B cell (primary cell): Measurements from ENCODE around the gene MBIP. TPM values are rescaled to one million over a fixed set of nuclear protein-coding genes. Genes with fewer than 3 reads are reported as not detected.

Source experiments
- ATAC-seq: fragments of 200-7000 bp; cut with Tn5 transposase; one replicate; pipeline ENCODE4 v1.10.0; 2021; ENCODE audit warnings: low read depth, mild to moderate bottlenecking, moderate number of reproducible peaks, moderate library complexity
- CTCF ChIA-PET: fragments of 350-600 bp; sonication (Branson Sonifier 250); formaldehyde crosslinking; loops from one replicate; lab custom pipeline; 2021; ENCODE audit warnings: antibody characterized with exemption, inconsistent platforms; lab: Charles Lee
- POLR2A ChIA-PET: fragments of 350-600 bp; sonication (Branson Sonifier 250); formaldehyde crosslinking; loops from one replicate; lab custom pipeline; 2021; ENCODE audit warnings: antibody characterized with exemption; lab: Charles Lee
- DNase-seq: peaks from one replicate; pipeline ENCODE4 v3.0.0; 2013
- H2AFZ ChIP-seq: 2 replicates; pipeline ENCODE4 v1.6.1; 2012; ENCODE audit warnings: mild to moderate bottlenecking, low read depth, low read length; ENCODE audit not compliant: insufficient read depth, poor library complexity, severe bottlenecking
- H3K27ac ChIP-seq, 2 donors: 1 replicate in 1 of 2; 2 replicates in 1 of 2; pipeline ENCODE4 v1.5.1; 2012 to 2013; ENCODE audit warnings: low read length in 2 of 2, mild to moderate bottlenecking in 2 of 2, moderate library complexity in 1 of 2
- H3K27me3 ChIP-seq, 4 experiments: fragments of 200-600 bp in 1 of 4; sonication (generic) in 1 of 4; replicated peaks in 1 of 4; 1 replicate in 2 of 4; 2 replicates in 2 of 4; pipeline versions ENCODE4 v1.6.1 to v1.7.0; 2013 to 2016; ENCODE audit warnings: low read length in 3 of 4, mild to moderate bottlenecking in 2 of 4, mixed read lengths in 1 of 4, moderate library complexity in 1 of 4; ENCODE audit not compliant: insufficient read depth in 4 of 4, control insufficient read depth in 3 of 4; ENCODE audit errors: control extremely low read depth in 1 of 4
- H3K36me3 ChIP-seq, 2 experiments: replicated peaks in 1 of 2; 1 replicate in 1 of 2; 2 replicates in 1 of 2; pipeline versions ENCODE4 v1.6.1 to v1.7.1; 2013; ENCODE audit warnings: low read length in 1 of 2; ENCODE audit not compliant: insufficient read depth in 2 of 2, control insufficient read depth in 1 of 2; ENCODE audit errors: control extremely low read depth in 1 of 2, extremely low read depth in 1 of 2
- H3K4me1 ChIP-seq, 2 donors: fragments of 200-600 bp in 1 of 2; sonication (generic) in 1 of 2; 1 replicate in 1 of 2; 2 replicates in 1 of 2; pipeline versions ENCODE4 v1.5.1 to v1.6.1; 2013 to 2017; ENCODE audit warnings: low read length in 2 of 2; ENCODE audit not compliant: control insufficient read depth in 2 of 2, insufficient read depth in 2 of 2
- H3K4me2 ChIP-seq: replicated peaks from 2 replicates; pipeline ENCODE3; 2012; ENCODE audit warnings: mild to moderate bottlenecking, low read depth, low read length; ENCODE audit not compliant: poor library complexity, severe bottlenecking
- H3K4me3 ChIP-seq, 5 experiments: fragments of 200-600 bp in 1 of 5; sonication (generic) in 1 of 5; 1 replicate in 3 of 5; 2 replicates in 2 of 5; pipeline versions ENCODE4 v1.5.1 to v1.7.0; 2011 to 2016; ENCODE audit warnings: low read length in 4 of 5, mild to moderate bottlenecking in 4 of 5, low read depth in 2 of 5, control low read depth in 1 of 5, moderate library complexity in 1 of 5; ENCODE audit not compliant: insufficient read depth in 1 of 5; ENCODE audit errors: control extremely low read depth in 1 of 5, extremely low read depth in 1 of 5
- H3K79me2 ChIP-seq: fragments of 200-600 bp; sonication (generic); one replicate; pipeline ENCODE4 v1.6.0; 2016; ENCODE audit warnings: low read length; ENCODE audit not compliant: control insufficient read depth, insufficient read depth
- H3K9ac ChIP-seq: fragments of 200-600 bp; sonication (generic); 2 replicates; pipeline ENCODE4 v1.6.1; 2017; ENCODE audit warnings: mild to moderate bottlenecking, low read length, moderate library complexity
- H3K9me3 ChIP-seq, 3 donors: one replicate each; pipeline versions ENCODE4 v1.6.1 to v1.7.1; 2013; ENCODE audit warnings: low read length in 2 of 3; ENCODE audit not compliant: control insufficient read depth in 2 of 3, insufficient read depth in 1 of 3; ENCODE audit errors: control extremely low read depth in 1 of 3
- H4K20me1 ChIP-seq: 2 replicates; pipeline ENCODE4 v1.6.0; 2012; ENCODE audit warnings: mild to moderate bottlenecking, low read length; ENCODE audit not compliant: insufficient read depth, control insufficient read depth, poor library complexity, severe bottlenecking
- H3K27ac Mint-ChIP-seq: one replicate; pipeline ENCODE4 v1.8.0; 2021; ENCODE audit warnings: mixed read lengths
- H3K27me3 Mint-ChIP-seq: one replicate; pipeline ENCODE4 v1.8.0; 2021; ENCODE audit warnings: mixed read lengths
- H3K4me1 Mint-ChIP-seq: one replicate; pipeline ENCODE4 v1.8.0; 2021; ENCODE audit warnings: mixed read lengths
- H3K4me3 Mint-ChIP-seq: one replicate; pipeline ENCODE4 v1.8.0; 2021; ENCODE audit warnings: mixed read lengths
- H3K9me3 Mint-ChIP-seq: one replicate; pipeline ENCODE4 v1.8.0; 2022; ENCODE audit warnings: mixed read lengths; ENCODE audit not compliant: insufficient read depth
- EZH2 ChIP-seq: IDR thresholded peaks from 2 replicates; pipeline ENCODE4 v1.6.1; 2012; ENCODE audit warnings: borderline replicate concordance, low read depth, mild to moderate bottlenecking, moderate library complexity, low read length; ENCODE audit not compliant: insufficient read depth, poor library complexity, severe bottlenecking
- WGBS: methylation state at CpG from one replicate; pipeline ENCODE4 v1.1.5; 2013; ENCODE audit warnings: missing lambda C conversion rate; ENCODE audit not compliant: insufficient coverage; 5-methylcytosine and 5-hydroxymethylcytosine counted together
- intact Hi-C: fragments of 100-400 bp; cut with micrococcal nuclease; formaldehyde crosslinking; loops from one replicate; pipeline ENCODE4 v1.10.0; 2022
- polyA plus RNA-seq: library from polyadenylated mRNA; depleted of rRNA; stranded (reverse); fragments of >200 nt; gene quantifications from 2 replicates; pipeline ENCODE4 v1.2.3, GENCODE V29; 2012
- total RNA-seq, 2 donors: library from RNA; stranded (reverse); fragments of 120-200 nt in 1 of 2; gene quantifications; 1 replicate in 1 of 2; 2 replicates in 1 of 2; pipeline versions ENCODE4 v1.2.3 to v1.2.4, GENCODE V29; 2013 to 2022
- TF ChIP-seq, protein P1 (sequence below): fragments of 200-600 bp; IDR thresholded peaks from one replicate; pipeline ENCODE4 v1.8.0; 2022; ENCODE audit warnings: antibody characterized with exemption, mild to moderate bottlenecking

The MBIP gene
- total and polyA plus RNA-seq, 2 donors (not counting 1 experiment from before 2014, with no cell fraction given), result 9.3 to 20.8 TPM

GRCh38 chr14:36271939-36272907 is 48.2 kb downstream of the MBIP start:
- TF ChIP-seq, protein P1, sequence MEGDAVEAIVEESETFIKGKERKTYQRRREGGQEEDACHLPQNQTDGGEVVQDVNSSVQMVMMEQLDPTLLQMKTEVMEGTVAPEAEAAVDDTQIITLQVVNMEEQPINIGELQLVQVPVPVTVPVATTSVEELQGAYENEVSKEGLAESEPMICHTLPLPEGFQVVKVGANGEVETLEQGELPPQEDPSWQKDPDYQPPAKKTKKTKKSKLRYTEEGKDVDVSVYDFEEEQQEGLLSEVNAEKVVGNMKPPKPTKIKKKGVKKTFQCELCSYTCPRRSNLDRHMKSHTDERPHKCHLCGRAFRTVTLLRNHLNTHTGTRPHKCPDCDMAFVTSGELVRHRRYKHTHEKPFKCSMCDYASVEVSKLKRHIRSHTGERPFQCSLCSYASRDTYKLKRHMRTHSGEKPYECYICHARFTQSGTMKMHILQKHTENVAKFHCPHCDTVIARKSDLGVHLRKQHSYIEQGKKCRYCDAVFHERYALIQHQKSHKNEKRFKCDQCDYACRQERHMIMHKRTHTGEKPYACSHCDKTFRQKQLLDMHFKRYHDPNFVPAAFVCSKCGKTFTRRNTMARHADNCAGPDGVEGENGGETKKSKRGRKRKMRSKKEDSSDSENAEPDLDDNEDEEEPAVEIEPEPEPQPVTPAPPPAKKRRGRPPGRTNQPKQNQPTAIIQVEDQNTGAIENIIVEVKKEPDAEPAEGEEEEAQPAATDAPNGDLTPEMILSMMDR, result no peak
- no peak for TF ChIP-seq EZH2
- no peak for ATAC-seq
- Histone ChIP-seq H4K20me1 (no peaks in the 10 kb centered on the region), H3K79me2 (no peaks in the 10 kb centered on the region), H3K27ac (no peak overlapping the region), H3K36me3 (no peaks in the 10 kb centered on the region), H3K27me3 (peaks cover 0 to 13% (median 10%) of the 10 kb centered on the region in 4 experiments), H3K4me2 (peak overlapping the region; percentile 36), H3K9me3 (peaks cover 0 to 1% (median 0%) of the 10 kb centered on the region in 3 donors), H3K4me1 (peaks cover 6 to 9% of the 10 kb centered on the region in 2 donors), H2AFZ (peak overlapping the region; percentile 50), H3K4me3 (peak overlapping the region in 1 of 5 experiments; percentile 20), H3K9ac (no peak overlapping the region)
- POLR2A ChIA-PET, result no interaction called here
- no peaks in the 10 kb centered on the region for H3K9me3 Mint-ChIP-seq
- CTCF ChIA-PET, result no interaction called here
- H3K27me3 Mint-ChIP-seq, result peaks cover 56% of the 10 kb centered on the region
- intact Hi-C loops, result no loop called here
- no peak overlapping the region for H3K27ac Mint-ChIP-seq
- DNase-seq, result peak; percentile 5
- WGBS, result 7% methylated on average over 26 of the region's 29 CpGs
- H3K4me1 Mint-ChIP-seq, result peaks cover 10% of the 10 kb centered on the region
- peak overlapping the region; percentile 69 for H3K4me3 Mint-ChIP-seq

DNA sequence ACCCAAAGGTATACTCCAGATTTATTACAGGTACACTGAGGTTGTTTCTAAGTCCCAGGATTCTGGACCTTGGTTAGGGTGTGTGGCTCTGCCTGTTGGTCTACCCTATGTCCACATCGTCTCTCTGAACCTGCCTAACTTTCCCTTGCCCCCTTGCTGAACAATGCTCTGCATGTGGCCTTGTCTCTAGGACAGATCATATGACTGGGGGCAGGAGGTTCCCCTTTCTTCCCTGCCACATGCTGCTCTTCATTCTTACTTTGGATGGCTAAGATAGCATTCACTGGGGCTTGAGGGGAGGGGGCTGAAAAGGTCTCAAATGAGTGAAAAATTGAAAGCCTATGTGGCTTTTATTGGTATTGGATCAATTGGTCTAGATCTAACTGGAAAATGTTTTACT is 49.2 kb downstream of the MBIP start:
- ChIA-PET POLR2A (no interaction called here), CTCF (no interaction called here)
- no peak overlapping the region for H3K4me3 Mint-ChIP-seq
- TF ChIP-seq, protein P1, result no peak
- TF ChIP-seq EZH2, result no peak
- H3K9ac ChIP-seq, result no peak overlapping the region
- no peaks in the 10 kb centered on the region for H3K79me2 ChIP-seq
- H3K9me3 ChIP-seq, result peaks cover 0 to 1% (median 0%) of the 10 kb centered on the region in 3 donors
- H3K4me1 Mint-ChIP-seq, result peaks cover 10% of the 10 kb centered on the region
- no peaks in the 10 kb centered on the region for H4K20me1 ChIP-seq
- no peak overlapping the region for H3K27ac Mint-ChIP-seq
- H2AFZ ChIP-seq, result no peak overlapping the region
- H3K4me3 ChIP-seq, result no peak overlapping the region
- no peak overlapping the region for H3K27ac ChIP-seq
- H3K27me3 ChIP-seq, result peaks cover 0 to 13% (median 10%) of the 10 kb centered on the region in 4 experiments
- WGBS, result no CpG with 5 or more reads among the region's 1 CpG
- intact Hi-C loops, result no loop called here
- peaks cover 6 to 9% of the 10 kb centered on the region in 2 donors for H3K4me1 ChIP-seq
- no peaks in the 10 kb centered on the region for H3K36me3 ChIP-seq
- H3K27me3 Mint-ChIP-seq, result peaks cover 55% of the 10 kb centered on the region
- ATAC-seq, result no peak
- no peak overlapping the region for H3K4me2 ChIP-seq
- H3K9me3 Mint-ChIP-seq, result no peaks in the 10 kb centered on the region
- DNase-seq, result no peak
